H9 (cell line): Measurements from ENCODE around the gene TPM4. TPM values are rescaled to one million over a fixed set of nuclear protein-coding genes. Genes with fewer than 3 reads are reported as not detected.
A peak's percentile ranks its signal among the peaks of the same experiment; 100 is the strongest.

Source experiments
- DNase-seq: peaks from one replicate; pipeline ENCODE4 v3.0.0-alpha.2; 2017
- H2AFZ ChIP-seq: one replicate; pipeline ENCODE4 v1.6.1; 2013; ENCODE audit warnings: mild to moderate bottlenecking, low read length, control low read depth, moderate library complexity
- H2AK5ac ChIP-seq: 2 replicates; pipeline ENCODE4 v1.6.1; 2013; ENCODE audit warnings: low read length, control low read depth, mixed read lengths; ENCODE audit not compliant: insufficient read length
- H2BK120ac ChIP-seq: one replicate; pipeline ENCODE4 v1.6.1; 2013; ENCODE audit warnings: low read depth, mild to moderate bottlenecking, low read length, control low read depth, inconsistent platforms; ENCODE audit not compliant: poor library complexity, severe bottlenecking
- H2BK12ac ChIP-seq: 2 replicates; pipeline ENCODE4 v1.6.1; 2013; ENCODE audit warnings: low read length, control low read depth, mixed read lengths, low read depth; ENCODE audit not compliant: insufficient read length
- H2BK15ac ChIP-seq: 2 replicates; pipeline ENCODE4 v1.6.1; 2013; ENCODE audit warnings: low read depth, low read length, control low read depth
- H2BK20ac ChIP-seq: one replicate; pipeline ENCODE4 v1.6.1; 2013; ENCODE audit warnings: low read depth, mild to moderate bottlenecking, low read length, control low read depth, inconsistent platforms; ENCODE audit not compliant: poor library complexity, severe bottlenecking
- H2BK5ac ChIP-seq: 2 replicates; pipeline ENCODE4 v1.6.1; 2013; ENCODE audit warnings: low read length, control low read depth, mixed read lengths; ENCODE audit not compliant: insufficient read length
- H3K14ac ChIP-seq: 2 replicates; pipeline ENCODE4 v1.6.1; 2013; ENCODE audit warnings: low read length, control low read depth; ENCODE audit not compliant: insufficient read depth
- H3K18ac ChIP-seq: 2 replicates; pipeline ENCODE4 v1.6.1; 2013; ENCODE audit warnings: low read depth, mild to moderate bottlenecking, mixed read lengths, low read length, control low read depth; ENCODE audit not compliant: insufficient read length
- H3K23ac ChIP-seq: 2 replicates; pipeline ENCODE4 v1.6.1; 2013; ENCODE audit warnings: low read length, control low read depth, mixed read lengths, low read depth; ENCODE audit not compliant: insufficient read length
- H3K23me2 ChIP-seq: 2 replicates; pipeline ENCODE4 v1.6.1; 2013; ENCODE audit warnings: low read depth, mild to moderate bottlenecking, mixed read lengths, low read length, control low read depth; ENCODE audit not compliant: insufficient read length, poor library complexity, severe bottlenecking
- H3K27ac ChIP-seq: 2 replicates; pipeline ENCODE4 v1.5.1; 2013; ENCODE audit warnings: low read length, control low read depth, mixed read lengths, low read depth; ENCODE audit not compliant: insufficient read length
- H3K27me3 ChIP-seq: 2 replicates; pipeline ENCODE4 v1.6.1; 2013; ENCODE audit warnings: low read length, control low read depth, inconsistent platforms; ENCODE audit not compliant: insufficient read depth
- H3K4ac ChIP-seq: 2 replicates; pipeline ENCODE4 v1.6.1; 2013; ENCODE audit warnings: low read depth, mild to moderate bottlenecking, control low read depth, inconsistent platforms, low read length, moderate library complexity
- H3K4me1 ChIP-seq: 2 replicates; pipeline ENCODE4 v1.6.1; 2013; ENCODE audit warnings: low read length, control low read depth, inconsistent platforms; ENCODE audit not compliant: insufficient read depth
- H3K4me2 ChIP-seq: 2 replicates; pipeline ENCODE4 v1.6.1; 2013; ENCODE audit warnings: low read length, control low read depth, mixed read lengths; ENCODE audit not compliant: insufficient read length, insufficient read depth
- H3K56ac ChIP-seq: 2 replicates; pipeline ENCODE4 v1.6.1; 2013; ENCODE audit warnings: low read depth, mild to moderate bottlenecking, mixed read lengths, low read length, control low read depth; ENCODE audit not compliant: insufficient read length
- H3K79me1 ChIP-seq: 2 replicates; pipeline ENCODE4 v1.6.1; 2013; ENCODE audit warnings: low read depth, mild to moderate bottlenecking, moderate library complexity, low read length, control low read depth, inconsistent platforms; ENCODE audit not compliant: insufficient read depth, poor library complexity, severe bottlenecking
- H3K79me2 ChIP-seq: 2 replicates; pipeline ENCODE4 v1.6.1; 2013; ENCODE audit warnings: low read length, control low read depth, inconsistent platforms; ENCODE audit not compliant: insufficient read depth
- H3K9ac ChIP-seq: 2 replicates; pipeline ENCODE4 v1.6.1; 2013; ENCODE audit warnings: low read length, control low read depth, mixed read lengths; ENCODE audit not compliant: insufficient read length; ENCODE audit errors: extremely low read depth
- H3K9me3 ChIP-seq: one replicate; pipeline ENCODE4 v1.6.1; 2013; ENCODE audit warnings: low read depth, low read length, inconsistent platforms; ENCODE audit not compliant: control insufficient read depth
- H3T11ph ChIP-seq: one replicate; pipeline ENCODE4 v1.6.1; 2013; ENCODE audit warnings: mild to moderate bottlenecking, low read length, control low read depth, inconsistent platforms
- H4K20me1 ChIP-seq: one replicate; pipeline ENCODE4 v1.6.1; 2013; ENCODE audit not compliant: control insufficient read depth, insufficient read length, insufficient read depth
- H4K5ac ChIP-seq: 2 replicates; pipeline ENCODE4 v1.6.1; 2013; ENCODE audit warnings: low read depth, mild to moderate bottlenecking, mixed read lengths, low read length, control low read depth; ENCODE audit not compliant: insufficient read length
- H4K8ac ChIP-seq: replicated peaks from 2 replicates; pipeline ENCODE4 v1.6.1; 2013; ENCODE audit warnings: low read length, control low read depth, mixed read lengths, low read depth; ENCODE audit not compliant: insufficient read length
- H4K91ac ChIP-seq: 2 replicates; pipeline ENCODE4 v1.6.1; 2013; ENCODE audit warnings: low read depth, mild to moderate bottlenecking, moderate library complexity, mixed read lengths, low read length, control low read depth; ENCODE audit not compliant: insufficient read length
- H3K27ac Mint-ChIP-seq, 3 experiments: 2 replicates in 2 of 3; 3 replicates in 1 of 3; pipeline ENCODE4 v1.8.0; 2020 to 2021; ENCODE audit warnings: mixed read lengths in 3 of 3, mild to moderate bottlenecking in 1 of 3, moderate library complexity in 1 of 3
- H3K27me3 Mint-ChIP-seq: 2 replicates; pipeline ENCODE4 v1.8.0; 2021; ENCODE audit warnings: low read depth, mild to moderate bottlenecking, moderate library complexity, mixed read lengths
- H3K36me3 Mint-ChIP-seq, 3 experiments: 2 replicates in 2 of 3; 3 replicates in 1 of 3; pipeline ENCODE4 v1.8.0; 2020 to 2021; ENCODE audit warnings: low read depth in 3 of 3, mixed read lengths in 3 of 3; ENCODE audit not compliant: insufficient read depth in 1 of 3
- H3K4me1 Mint-ChIP-seq, 2 experiments: 2 replicates each; pipeline ENCODE4 v1.8.0; 2020; ENCODE audit warnings: mixed read lengths in 2 of 2
- H3K4me3 Mint-ChIP-seq, 2 experiments: 2 replicates in 1 of 2; 3 replicates in 1 of 2; pipeline ENCODE4 v1.8.0; 2020 to 2021; ENCODE audit warnings: mild to moderate bottlenecking in 2 of 2, mixed read lengths in 2 of 2, moderate library complexity in 1 of 2
- H3K9me3 Mint-ChIP-seq, 2 experiments: 2 replicates in 1 of 2; 3 replicates in 1 of 2; pipeline ENCODE4 v1.8.0; 2020; ENCODE audit warnings: mild to moderate bottlenecking in 2 of 2, mixed read lengths in 2 of 2, moderate library complexity in 1 of 2
- WGBS: extraction: QIAGEN DNeasy Blood & Tissue Kit; methylation state at CpG from one replicate; pipeline ENCODE4 v1.1.7; 2013; ENCODE audit warnings: missing lambda C conversion rate, low lambda C conversion rate, mixed read lengths; ENCODE audit not compliant: insufficient read length; ENCODE audit errors: extremely low coverage; 5-methylcytosine and 5-hydroxymethylcytosine counted together
- total RNA-seq: library from RNA; stranded (reverse); gene quantifications from 2 replicates; pipeline ENCODE4 v1.2.1, GENCODE V29; 2021
- TF ChIP-seq, protein P1 (sequence below): fragments of 200-600 bp; sonication (generic); conservative IDR thresholded peaks from 3 replicates; pipeline ENCODE4 v1.8.0; 2021; ENCODE audit warnings: antibody characterized with exemption, mild to moderate bottlenecking

The TPM4 gene
- total RNA-seq, 1 experiment from 2014 or later: 431 TPM

DNA sequence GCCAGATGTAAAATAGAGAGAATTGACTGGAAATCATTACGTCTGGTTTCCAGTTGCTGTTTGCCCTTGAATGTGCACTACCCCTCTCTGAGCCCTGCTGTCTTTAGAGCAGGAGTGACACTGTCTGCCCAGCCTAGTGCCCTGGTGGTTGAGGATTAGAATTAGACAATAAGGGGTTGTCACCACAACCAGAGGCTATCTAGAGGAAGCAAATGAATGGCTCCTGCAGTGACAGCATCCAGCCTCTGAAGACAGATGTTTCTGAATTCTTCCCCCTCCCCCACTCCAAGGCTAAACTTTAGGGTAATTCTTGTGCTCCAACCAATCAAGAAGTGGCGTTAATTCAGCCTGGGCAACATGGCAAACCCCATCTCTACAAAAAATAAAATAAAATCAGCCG, 37.4 kb downstream of the TPM4 start:
- H3K9ac ChIP-seq: no peak overlapping the region
- peaks cover 5 to 17% of the 10 kb centered on the region in 2 experiments for H3K4me1 Mint-ChIP-seq
- no peak overlapping the region for H3K18ac ChIP-seq
- no peaks in the 10 kb centered on the region for H3K9me3 ChIP-seq
- no peak overlapping the region for H3K27ac ChIP-seq
- peaks cover 9% of the 10 kb centered on the region for H3K23me2 ChIP-seq
- H3K23ac ChIP-seq: no peak overlapping the region
- peaks cover 13 to 29% (median 26%) of the 10 kb centered on the region in 3 experiments for H3K36me3 Mint-ChIP-seq
- H2AFZ ChIP-seq: no peak overlapping the region
- H4K20me1 ChIP-seq: no peaks in the 10 kb centered on the region
- no peak overlapping the region for H3K14ac ChIP-seq
- peaks cover 17% of the 10 kb centered on the region for H3K79me2 ChIP-seq
- H4K5ac ChIP-seq: no peak overlapping the region
- H4K8ac ChIP-seq: no peak overlapping the region
- no peak overlapping the region for H2AK5ac ChIP-seq
- H2BK20ac ChIP-seq: no peak overlapping the region
- no peak overlapping the region for H4K91ac ChIP-seq
- no peak overlapping the region for H2BK12ac ChIP-seq
- H2BK5ac ChIP-seq: no peak overlapping the region
- no peak overlapping the region for H3K56ac ChIP-seq
- no peak overlapping the region for H3K4me2 ChIP-seq
- no peaks in the 10 kb centered on the region for H3K27me3 Mint-ChIP-seq
- no peak overlapping the region for H3K27ac Mint-ChIP-seq
- H3K27me3 ChIP-seq: no peaks in the 10 kb centered on the region
- peaks cover 8% of the 10 kb centered on the region for H3K79me1 ChIP-seq
- H3K4me3 Mint-ChIP-seq: peak overlapping the region; percentile 47 to 60
- no peaks in the 10 kb centered on the region for H3K9me3 Mint-ChIP-seq
- H3K4me1 ChIP-seq: no peaks in the 10 kb centered on the region
- TF ChIP-seq, protein P1, sequence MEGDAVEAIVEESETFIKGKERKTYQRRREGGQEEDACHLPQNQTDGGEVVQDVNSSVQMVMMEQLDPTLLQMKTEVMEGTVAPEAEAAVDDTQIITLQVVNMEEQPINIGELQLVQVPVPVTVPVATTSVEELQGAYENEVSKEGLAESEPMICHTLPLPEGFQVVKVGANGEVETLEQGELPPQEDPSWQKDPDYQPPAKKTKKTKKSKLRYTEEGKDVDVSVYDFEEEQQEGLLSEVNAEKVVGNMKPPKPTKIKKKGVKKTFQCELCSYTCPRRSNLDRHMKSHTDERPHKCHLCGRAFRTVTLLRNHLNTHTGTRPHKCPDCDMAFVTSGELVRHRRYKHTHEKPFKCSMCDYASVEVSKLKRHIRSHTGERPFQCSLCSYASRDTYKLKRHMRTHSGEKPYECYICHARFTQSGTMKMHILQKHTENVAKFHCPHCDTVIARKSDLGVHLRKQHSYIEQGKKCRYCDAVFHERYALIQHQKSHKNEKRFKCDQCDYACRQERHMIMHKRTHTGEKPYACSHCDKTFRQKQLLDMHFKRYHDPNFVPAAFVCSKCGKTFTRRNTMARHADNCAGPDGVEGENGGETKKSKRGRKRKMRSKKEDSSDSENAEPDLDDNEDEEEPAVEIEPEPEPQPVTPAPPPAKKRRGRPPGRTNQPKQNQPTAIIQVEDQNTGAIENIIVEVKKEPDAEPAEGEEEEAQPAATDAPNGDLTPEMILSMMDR: no peak
- H3K4ac ChIP-seq: no peak overlapping the region
- H2BK120ac ChIP-seq: no peak overlapping the region
- no peak for DNase-seq
- no peak overlapping the region for H3T11ph ChIP-seq
- no CpG with 5 or more reads among the region's 3 CpGs for WGBS
- no peak overlapping the region for H2BK15ac ChIP-seq
